Natural killer cell treated with Interleukin-12 subunit alpha and Interleukin-12 subunit beta and Interleukin-15 and Interleukin-18, amount 100 ng/mL, for 72 hours (primary cell): ENCODE data around the gene TCEAL3. TPM values are rescaled to one million over a fixed set of nuclear protein-coding genes. Genes with fewer than 3 reads are reported as not detected.
"Not testable (repeated sequence)": the region's sequence is repeated elsewhere in the genome, so short reads cannot be mapped to it uniquely, and the experiment has no call there.

Source experiments
- ATAC-seq, 2 donors: fragments of 150-1000 bp; cut with Tn5 transposase in 1 of 2; sonication (Bioruptor Pico), chemical (Tn5 transposase) in 1 of 2; 2 replicates each; pipeline ENCODE4 v1.10.0; 2021
- DNase-seq: peaks from one replicate; pipeline ENCODE4 v3.0.0; 2022; ENCODE audit warnings: low spot score
- H3K27ac Mint-ChIP-seq, 2 donors: 1 replicate in 1 of 2; 2 replicates in 1 of 2; pipeline ENCODE4 v1.8.0; 2022; ENCODE audit warnings: mixed read lengths in 2 of 2, mild to moderate bottlenecking in 1 of 2, moderate library complexity in 1 of 2
- H3K27me3 Mint-ChIP-seq, 2 donors: 1 replicate in 1 of 2; 2 replicates in 1 of 2; pipeline ENCODE4 v1.8.0; 2022; ENCODE audit warnings: mixed read lengths in 2 of 2
- H3K36me3 Mint-ChIP-seq: one replicate; pipeline ENCODE4 v1.8.0; 2022; ENCODE audit warnings: mixed read lengths
- H3K4me1 Mint-ChIP-seq, 2 donors: 1 replicate in 1 of 2; 2 replicates in 1 of 2; pipeline ENCODE4 v1.8.0; 2022; ENCODE audit warnings: low read depth in 2 of 2, mixed read lengths in 2 of 2, mild to moderate bottlenecking in 1 of 2
- H3K4me3 Mint-ChIP-seq: one replicate; pipeline ENCODE4 v1.8.0; 2022; ENCODE audit warnings: mixed read lengths
- H3K9me3 Mint-ChIP-seq: 2 replicates; pipeline ENCODE4 v1.8.0; 2022; ENCODE audit warnings: mixed read lengths
- total RNA-seq, 2 donors: library from RNA; stranded (reverse); gene quantifications; one replicate each; pipeline ENCODE4 v1.2.3, GENCODE V29; 2022

TCEAL3 gene
- total RNA-seq, 2 donors from 2014 or later: 4.6 to 5.4 TPM

- peaks cover 0 to 6% of the 10 kb centered on the region in 2 donors for H3K27me3 Mint-ChIP-seq
- no peaks in the 10 kb centered on the region for H3K36me3 Mint-ChIP-seq
- no peak for DNase-seq
- H3K9me3 Mint-ChIP-seq: no peaks in the 10 kb centered on the region
- no peak overlapping the region for H3K27ac Mint-ChIP-seq
- no peak for ATAC-seq
- no peak overlapping the region for H3K4me3 Mint-ChIP-seq
- peaks cover 14 to 17% of the 10 kb centered on the region in 2 donors for H3K4me1 Mint-ChIP-seq
Measured at GRCh38 chrX:103631145-103631544, 23.4 kb downstream of the TCEAL3 start.

- no peak overlapping the region for H3K27ac Mint-ChIP-seq
- H3K4me3 Mint-ChIP-seq: no peak overlapping the region
- ATAC-seq (no peak), DNase-seq (no peak)
- no peaks in the 10 kb centered on the region for H3K9me3 Mint-ChIP-seq
- H3K4me1 Mint-ChIP-seq: no peaks in the 10 kb centered on the region
- no peaks in the 10 kb centered on the region for H3K36me3 Mint-ChIP-seq
- H3K27me3 Mint-ChIP-seq: no peaks in the 10 kb centered on the region
Measured at GRCh38 chrX:103635436-103635835, 27.7 kb downstream of the TCEAL3 start.

- Mint-ChIP-seq H3K27ac (no peak overlapping the region), H3K9me3 (no peaks in the 10 kb centered on the region), H3K4me3 (no peak overlapping the region), H3K27me3 (peaks cover 0 to 3% of the 10 kb centered on the region in 2 donors), H3K4me1 (no peaks in the 10 kb centered on the region), H3K36me3 (no peaks in the 10 kb centered on the region)
- DNase-seq (no peak), ATAC-seq (no peak)
Measured at GRCh38 chrX:103637604-103638338, 30.0 kb downstream of the TCEAL3 start.

GRCh38 chrX:103638479-103639346, 30.9 kb downstream of the TCEAL3 start:
- peak in 1 of 2 donors; percentile 32 for ATAC-seq
- not testable (repeated sequence) for DNase-seq, H3K27ac Mint-ChIP-seq, H3K36me3 Mint-ChIP-seq, H3K4me1 Mint-ChIP-seq, H3K9me3 Mint-ChIP-seq, H3K27me3 Mint-ChIP-seq, H3K4me3 Mint-ChIP-seq

- H3K4me3 Mint-ChIP-seq: no peak overlapping the region
- H3K27me3 Mint-ChIP-seq: peaks cover 14 to 19% of the 10 kb centered on the region in 2 donors
- H3K27ac Mint-ChIP-seq: no peak overlapping the region
- no peak for ATAC-seq
- DNase-seq: no peak
- H3K36me3 Mint-ChIP-seq: no peaks in the 10 kb centered on the region
- H3K9me3 Mint-ChIP-seq: no peaks in the 10 kb centered on the region
- H3K4me1 Mint-ChIP-seq: no peaks in the 10 kb centered on the region
Measured at GRCh38 chrX:103640401-103641155, 32.8 kb downstream of the TCEAL3 start.

- DNase-seq (no peak), ATAC-seq (no peak)
- Mint-ChIP-seq H3K27ac (no peak overlapping the region), H3K4me3 (no peak overlapping the region), H3K9me3 (no peaks in the 10 kb centered on the region), H3K36me3 (no peaks in the 10 kb centered on the region), H3K27me3 (peaks cover 20 to 44% of the 10 kb centered on the region in 2 donors), H3K4me1 (no peaks in the 10 kb centered on the region)
Measured at GRCh38 chrX:103644125-103644524, 36.4 kb downstream of the TCEAL3 start.

GRCh38 chrX:103647630-103648029, 39.9 kb downstream of the TCEAL3 start:
- H3K9me3 Mint-ChIP-seq: no peaks in the 10 kb centered on the region
- no peaks in the 10 kb centered on the region for H3K4me1 Mint-ChIP-seq
- H3K27me3 Mint-ChIP-seq: peaks cover 25 to 48% of the 10 kb centered on the region in 2 donors
- H3K27ac Mint-ChIP-seq: no peak overlapping the region
- DNase-seq (no peak), ATAC-seq (no peak)
- H3K4me3 Mint-ChIP-seq: no peak overlapping the region
- no peaks in the 10 kb centered on the region for H3K36me3 Mint-ChIP-seq

- peaks cover 13 to 22% of the 10 kb centered on the region in 2 donors for H3K27me3 Mint-ChIP-seq
- H3K4me3 Mint-ChIP-seq: no peak overlapping the region
- H3K27ac Mint-ChIP-seq: no peak overlapping the region
- no peaks in the 10 kb centered on the region for H3K36me3 Mint-ChIP-seq
- no peaks in the 10 kb centered on the region for H3K4me1 Mint-ChIP-seq
- ATAC-seq: no peak
- H3K9me3 Mint-ChIP-seq: no peaks in the 10 kb centered on the region
- no peak for DNase-seq
Measured at GRCh38 chrX:103651151-103651773, 43.5 kb downstream of the TCEAL3 start.

GRCh38 chrX:103655230-103656000, 47.7 kb downstream of the TCEAL3 start:
- not testable (repeated sequence) for H3K4me1 Mint-ChIP-seq, H3K4me3 Mint-ChIP-seq, H3K27ac Mint-ChIP-seq, H3K36me3 Mint-ChIP-seq, ATAC-seq, DNase-seq, H3K9me3 Mint-ChIP-seq
- peaks cover 11 to 13% of the 10 kb centered on the region in 2 donors for H3K27me3 Mint-ChIP-seq

GRCh38 chrX:103656617-103657016, 48.9 kb downstream of the TCEAL3 start:
- Mint-ChIP-seq H3K9me3 (no peaks in the 10 kb centered on the region), H3K27me3 (peaks cover 12 to 17% of the 10 kb centered on the region in 2 donors), H3K27ac (no peak overlapping the region), H3K4me3 (no peak overlapping the region), H3K4me1 (peaks cover 0 to 2% of the 10 kb centered on the region in 2 donors), H3K36me3 (no peaks in the 10 kb centered on the region)
- DNase-seq (no peak), ATAC-seq (no peak)

- H3K4me1 Mint-ChIP-seq, H3K27ac Mint-ChIP-seq, H3K9me3 Mint-ChIP-seq, H3K36me3 Mint-ChIP-seq, ATAC-seq, H3K4me3 Mint-ChIP-seq, DNase-seq: not testable (repeated sequence)
- peaks cover 12 to 17% of the 10 kb centered on the region in 2 donors for H3K27me3 Mint-ChIP-seq
Measured at GRCh38 chrX:103657066-103657465, 49.3 kb downstream of the TCEAL3 start.

- peaks cover 0 to 2% of the 10 kb centered on the region in 2 donors for H3K4me1 Mint-ChIP-seq
- H3K9me3 Mint-ChIP-seq: no peaks in the 10 kb centered on the region
- H3K36me3 Mint-ChIP-seq: no peaks in the 10 kb centered on the region
- no peak overlapping the region for H3K4me3 Mint-ChIP-seq
- DNase-seq (no peak), ATAC-seq (no peak)
- H3K27ac Mint-ChIP-seq: no peak overlapping the region
- peaks cover 14 to 25% of the 10 kb centered on the region in 2 donors for H3K27me3 Mint-ChIP-seq
Measured at GRCh38 chrX:103658681-103659433, 51.1 kb downstream of the TCEAL3 start.
